Right lobe of liver (tissue), 4 donors: ENCODE data around the gene CDH1.

ENCODE experiments used
- POLR2A ChIP-seq: fragments of 450-650 bp; IDR thresholded peaks from one replicate; pipeline ENCODE4 v1.6.1; 2017; ENCODE audit warnings: antibody characterized with exemption, mild to moderate bottlenecking
- TF ChIP-seq, protein P1 (sequence below), 4 donors: fragments of 200-600 bp in 3 of 4; fragments of 450-650 bp in 1 of 4; IDR thresholded peaks; one replicate each; pipeline versions ENCODE4 v1.5.1 to v1.8.0; 2016 to 2022; ENCODE audit warnings: antibody characterized with exemption in 4 of 4, mild to moderate bottlenecking in 2 of 4
- donor health status: DM: no; HTN: no; CAD: no.
- donor health status: DM: no; HTN: no; CAD: no.
- donor health status: DM: no; HTN: yes; CAD: no.

DNA sequence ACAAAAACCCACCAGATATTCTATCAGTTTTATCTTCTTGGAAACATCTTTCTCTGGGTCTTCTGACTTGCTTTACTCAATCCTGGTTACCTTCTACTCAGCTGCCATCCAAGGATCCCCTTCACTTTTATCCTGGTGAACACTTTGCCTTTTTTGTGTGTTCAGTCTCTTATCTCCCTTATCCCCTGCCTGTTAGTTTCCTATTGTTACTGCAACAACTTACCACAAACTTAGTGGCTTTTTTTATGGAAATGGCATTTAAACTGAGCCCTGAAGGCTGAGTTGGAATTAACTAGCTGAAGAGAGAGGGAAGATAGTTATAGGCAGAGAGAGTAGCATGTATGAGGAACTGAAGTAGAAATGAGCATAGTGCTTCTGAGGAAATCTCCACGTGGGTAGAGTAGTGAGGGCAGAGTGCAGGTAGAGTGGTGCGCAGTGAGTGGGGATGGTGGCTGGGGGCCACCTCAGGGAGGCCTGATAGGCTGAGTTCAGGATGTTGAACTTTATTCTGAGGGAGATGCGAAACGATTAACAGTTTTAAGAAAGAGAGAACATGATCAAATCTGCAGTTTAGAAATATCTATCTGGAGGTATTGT lies 132.5 kb downstream of the CDH1 start:
- TF ChIP-seq, protein P1, sequence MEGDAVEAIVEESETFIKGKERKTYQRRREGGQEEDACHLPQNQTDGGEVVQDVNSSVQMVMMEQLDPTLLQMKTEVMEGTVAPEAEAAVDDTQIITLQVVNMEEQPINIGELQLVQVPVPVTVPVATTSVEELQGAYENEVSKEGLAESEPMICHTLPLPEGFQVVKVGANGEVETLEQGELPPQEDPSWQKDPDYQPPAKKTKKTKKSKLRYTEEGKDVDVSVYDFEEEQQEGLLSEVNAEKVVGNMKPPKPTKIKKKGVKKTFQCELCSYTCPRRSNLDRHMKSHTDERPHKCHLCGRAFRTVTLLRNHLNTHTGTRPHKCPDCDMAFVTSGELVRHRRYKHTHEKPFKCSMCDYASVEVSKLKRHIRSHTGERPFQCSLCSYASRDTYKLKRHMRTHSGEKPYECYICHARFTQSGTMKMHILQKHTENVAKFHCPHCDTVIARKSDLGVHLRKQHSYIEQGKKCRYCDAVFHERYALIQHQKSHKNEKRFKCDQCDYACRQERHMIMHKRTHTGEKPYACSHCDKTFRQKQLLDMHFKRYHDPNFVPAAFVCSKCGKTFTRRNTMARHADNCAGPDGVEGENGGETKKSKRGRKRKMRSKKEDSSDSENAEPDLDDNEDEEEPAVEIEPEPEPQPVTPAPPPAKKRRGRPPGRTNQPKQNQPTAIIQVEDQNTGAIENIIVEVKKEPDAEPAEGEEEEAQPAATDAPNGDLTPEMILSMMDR (IDR thresholded peaks at IDR 0.05): no peak
- TF ChIP-seq POLR2A: no peak
